ENCODE results near the gene KCNC4.

The KCNC4 gene

DNA sequence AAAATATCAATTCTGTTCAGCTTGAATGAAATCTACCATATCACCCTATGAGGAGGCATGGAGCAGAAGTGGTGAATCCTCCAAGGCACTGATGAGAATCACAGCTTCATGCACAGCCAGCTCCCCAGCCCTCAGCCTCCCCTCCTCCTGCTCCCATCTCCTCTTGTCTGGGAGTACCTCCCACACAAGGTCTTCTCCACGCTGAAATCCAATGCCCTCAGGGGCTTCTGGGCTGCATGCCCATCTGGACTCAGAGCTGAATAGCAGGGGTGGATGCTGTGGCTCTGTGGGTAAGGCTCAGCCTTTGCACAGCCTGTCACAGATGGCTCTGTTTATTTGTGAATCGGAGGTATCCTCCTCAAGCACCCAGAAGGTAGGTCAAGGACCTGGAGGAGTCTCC lies 48.6 kb downstream of the KCNC4 start:
- no peak for DNase-seq

DNA sequence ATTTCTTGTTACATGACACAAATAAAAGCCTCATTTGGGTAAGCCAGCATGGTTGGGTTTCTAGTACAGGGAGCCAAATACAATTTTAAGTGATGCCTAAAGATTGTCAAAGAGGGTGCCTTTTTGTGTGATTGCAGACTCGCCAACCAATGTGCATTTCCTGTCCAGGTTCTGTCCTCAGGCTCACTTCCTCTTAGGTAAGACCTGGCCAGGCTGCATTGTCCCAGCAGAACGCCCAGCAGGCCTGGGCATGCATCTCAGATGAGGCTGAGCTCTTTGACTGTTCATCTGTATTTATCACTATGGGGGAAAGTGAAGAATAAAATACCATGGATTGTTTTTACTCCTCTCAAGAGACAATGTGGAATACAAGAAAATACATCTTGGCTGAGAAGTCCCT lies 49.7 kb downstream of the KCNC4 start:
- DNase-seq = no peak

Measured in NCI-H1105 treated with DMSO at 0.1 percent for 48 hours (cell line).